GM21526 (cell line): ENCODE data around the gene ADAM11.

ENCODE experiments used
- ATAC-seq: cut with Tn5 transposase; IDR thresholded peaks from one replicate; pipeline ENCODE4 v1.9.1; 2021; ENCODE audit warnings: moderate library complexity; ENCODE audit not compliant: unreplicated experiment, low FRiP score

The ADAM11 gene

DNA sequence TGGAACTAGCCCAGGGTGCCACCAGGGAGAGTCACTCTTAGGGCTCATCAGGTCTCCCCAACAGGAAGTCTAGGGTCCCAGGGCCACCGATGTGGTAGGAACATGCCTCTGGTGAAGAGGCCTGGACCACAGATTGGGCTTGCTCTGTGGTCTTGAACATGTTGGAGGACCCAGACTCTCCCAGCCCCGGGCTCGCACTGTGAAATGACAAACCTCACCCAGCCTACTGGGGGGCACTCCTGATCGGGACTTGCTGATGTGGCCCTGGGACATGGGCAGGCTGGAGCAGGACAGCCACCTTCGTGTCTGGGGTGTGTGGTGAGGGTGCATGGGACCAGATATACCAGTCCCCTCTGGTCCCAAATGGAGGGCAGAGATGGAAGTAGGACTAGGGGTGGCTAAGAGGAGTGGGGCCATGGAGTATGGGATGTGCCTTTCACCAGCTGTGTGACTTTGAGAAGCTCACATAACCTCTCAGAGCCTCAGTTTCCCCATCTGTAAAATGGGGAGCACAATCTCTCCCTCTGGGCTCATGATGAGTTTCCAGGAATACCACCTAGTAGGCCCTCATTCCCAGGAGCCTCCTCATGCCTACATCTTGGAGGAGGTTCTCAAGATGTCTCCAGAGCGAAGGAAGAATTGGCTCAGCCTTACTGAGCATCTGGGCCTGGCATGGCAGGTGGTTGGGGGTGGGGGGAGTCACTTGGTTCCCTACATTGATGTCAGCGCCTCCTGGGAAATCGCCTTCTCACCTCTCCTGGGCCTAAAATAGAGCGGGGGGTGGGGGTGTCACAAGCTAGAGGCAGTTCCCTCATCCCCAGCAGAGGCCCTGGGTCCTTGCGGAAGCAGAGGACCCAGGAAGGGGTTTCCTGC is 1.5 kb upstream of the ADAM11 start:
- ATAC-seq, result no peak

DNA sequence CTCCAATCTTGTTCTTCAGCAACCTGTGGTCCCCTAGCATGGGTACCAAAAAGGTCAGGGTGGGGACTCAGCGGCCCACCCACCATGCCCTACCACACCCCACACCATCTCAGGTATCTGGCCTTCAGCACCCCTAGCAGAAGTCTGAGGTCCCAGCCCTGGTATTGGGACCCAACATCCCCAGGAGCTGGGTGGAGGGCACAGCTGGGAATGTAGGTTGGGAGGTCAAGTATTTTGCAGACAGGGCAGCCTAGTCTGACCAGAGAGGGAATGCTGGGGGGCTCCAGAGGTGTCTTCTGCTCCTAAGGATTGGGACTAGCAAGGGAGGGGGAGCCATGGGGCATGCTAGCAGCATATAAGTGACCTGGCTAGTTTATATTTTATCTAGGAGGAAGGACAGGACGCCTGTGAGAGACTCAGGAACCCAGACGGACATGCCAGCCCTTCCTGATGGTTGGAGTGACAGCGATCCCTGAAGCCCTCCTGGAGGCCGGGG is 822 bp upstream of the ADAM11 start:
- ATAC-seq, result no peak

DNA sequence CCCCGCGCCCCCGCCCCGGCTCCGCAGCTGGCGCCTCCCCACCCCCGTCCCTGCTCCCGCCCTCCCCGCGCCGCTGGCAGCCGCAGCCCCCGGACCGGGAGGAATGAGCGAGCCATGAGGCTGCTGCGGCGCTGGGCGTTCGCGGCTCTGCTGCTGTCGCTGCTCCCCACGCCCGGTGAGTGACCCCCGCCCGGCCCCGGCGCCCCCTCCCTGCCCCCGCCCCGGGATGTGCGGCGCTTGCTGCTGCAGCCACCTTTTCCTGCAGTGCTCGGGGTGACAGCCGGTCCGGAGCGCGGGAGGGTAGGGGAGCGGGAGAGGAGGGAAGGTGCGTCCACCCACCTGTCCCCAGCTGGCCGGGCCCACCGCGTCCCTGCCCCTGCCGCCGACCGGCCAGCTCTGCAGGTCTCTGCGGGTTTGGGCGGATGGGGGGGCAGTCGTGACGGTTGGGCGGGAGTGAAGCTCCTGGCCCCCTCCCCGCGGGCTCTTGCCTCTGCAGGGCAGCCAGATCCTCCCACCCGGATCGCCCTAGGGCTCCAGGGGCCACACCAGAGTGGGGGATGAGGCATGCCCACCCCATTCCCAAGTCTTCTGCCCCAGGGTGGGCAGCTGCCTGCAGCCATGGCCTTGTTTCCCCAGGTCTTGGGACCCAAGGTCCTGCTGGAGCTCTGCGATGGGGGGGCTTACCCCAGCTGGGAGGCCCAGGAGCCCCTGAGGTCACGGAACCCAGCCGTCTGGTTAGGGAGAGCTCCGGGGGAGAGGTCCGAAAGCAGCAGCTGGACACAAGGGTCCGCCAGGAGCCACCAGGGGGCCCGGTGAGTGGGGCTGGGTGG is 513 bp downstream of the ADAM11 start:
- no peak for ATAC-seq

DNA sequence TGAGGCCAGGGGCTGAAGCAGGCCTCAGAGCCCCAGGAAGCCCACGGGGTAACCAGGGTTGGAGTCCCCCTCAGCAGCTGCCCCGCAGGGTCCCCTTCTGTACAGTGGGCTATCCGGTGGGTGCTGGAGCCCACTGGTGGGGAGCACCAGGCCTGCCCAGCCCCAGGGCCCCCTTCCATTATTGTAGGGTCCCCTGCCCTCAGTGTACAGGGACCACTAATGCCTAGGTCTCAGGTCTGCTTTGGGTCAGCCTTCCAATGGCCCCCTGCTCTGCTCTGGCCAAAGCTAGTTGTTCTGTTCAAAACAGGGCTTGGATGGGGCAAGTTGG is 1.1 kb downstream of the ADAM11 start:
- ATAC-seq, result no peak

DNA sequence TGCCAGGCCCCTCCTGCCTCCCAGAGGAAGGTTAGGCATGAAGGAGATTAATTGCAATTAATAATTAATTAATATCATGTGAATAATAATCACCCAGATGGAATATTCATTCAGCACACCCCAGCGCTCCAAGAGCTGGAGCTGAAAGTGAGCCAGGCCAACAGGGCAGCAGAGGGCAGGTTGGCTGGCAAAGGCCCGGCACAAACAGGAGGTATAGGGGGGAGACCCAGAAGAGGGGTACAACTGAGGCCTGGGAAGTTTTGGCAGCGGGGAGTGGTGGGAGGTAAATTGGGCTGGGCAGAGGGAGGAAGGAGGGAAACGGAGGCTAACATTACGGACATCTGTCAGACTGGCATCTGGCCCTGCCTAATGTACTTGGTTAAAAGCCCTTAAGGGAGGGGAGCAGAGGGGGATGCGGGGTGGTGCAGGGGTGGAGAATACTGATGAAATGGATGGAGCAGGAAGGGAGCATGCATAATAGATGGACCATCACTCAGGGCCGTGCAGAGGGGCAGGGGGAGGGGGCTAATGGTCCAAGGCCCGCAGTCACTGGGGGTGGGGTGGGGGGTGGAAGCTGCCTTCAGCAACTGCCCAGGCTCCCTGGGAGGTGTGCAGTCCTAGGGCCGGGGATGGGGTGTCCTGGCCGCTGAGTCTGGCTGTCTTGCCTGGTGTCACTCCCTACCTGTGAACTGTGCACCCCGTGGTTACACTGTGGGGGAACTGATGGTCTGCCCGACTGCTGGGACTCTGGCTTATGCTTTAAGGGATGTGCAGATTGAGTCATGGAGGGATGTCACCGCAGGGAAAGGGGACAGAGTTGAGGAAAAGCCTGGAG is 1.9 kb downstream of the ADAM11 start:
- ATAC-seq, result no peak

DNA sequence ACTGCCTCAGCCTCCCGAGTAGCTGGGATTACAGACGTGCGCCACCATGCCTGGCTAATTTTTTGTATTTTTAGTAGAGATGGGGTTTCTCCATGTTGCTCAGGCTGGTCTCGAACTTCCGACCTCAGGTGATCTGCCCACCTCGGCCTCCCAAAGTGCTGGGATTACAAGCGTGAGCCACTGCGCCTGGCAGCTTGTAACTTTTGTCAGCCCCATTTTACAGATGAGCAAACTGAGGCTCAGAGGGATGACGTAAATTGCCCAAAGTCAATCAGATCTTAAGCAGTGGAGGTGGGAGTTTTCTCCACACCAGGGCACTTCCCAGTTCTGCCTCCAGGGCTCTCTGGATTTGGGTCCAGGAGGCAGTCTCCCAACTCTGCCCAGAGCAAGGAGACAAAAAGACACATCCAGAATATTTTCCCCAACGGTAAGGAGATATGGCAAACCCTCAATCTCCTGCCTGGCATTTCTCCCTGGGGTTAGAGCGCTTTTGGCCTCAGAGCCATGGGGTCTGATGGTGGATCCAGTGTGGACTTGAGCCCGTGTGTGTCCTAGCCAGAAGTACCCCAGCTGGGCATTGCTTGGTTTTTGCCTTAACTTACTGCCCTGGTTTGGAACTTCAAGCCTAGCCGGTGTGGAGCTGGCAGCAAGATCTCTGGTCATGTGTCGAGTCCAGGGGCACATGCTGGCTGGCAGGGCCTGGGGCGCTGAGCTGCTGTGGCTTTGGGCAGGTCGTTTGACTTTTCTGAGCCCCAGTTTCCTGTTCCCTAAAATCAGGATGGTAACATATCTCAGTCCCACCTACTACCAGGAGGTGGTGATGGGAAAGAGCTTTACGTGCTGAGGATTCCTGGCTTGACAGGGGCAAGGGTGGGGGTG is 3.4 kb downstream of the ADAM11 start:
- ATAC-seq, result no peak

DNA sequence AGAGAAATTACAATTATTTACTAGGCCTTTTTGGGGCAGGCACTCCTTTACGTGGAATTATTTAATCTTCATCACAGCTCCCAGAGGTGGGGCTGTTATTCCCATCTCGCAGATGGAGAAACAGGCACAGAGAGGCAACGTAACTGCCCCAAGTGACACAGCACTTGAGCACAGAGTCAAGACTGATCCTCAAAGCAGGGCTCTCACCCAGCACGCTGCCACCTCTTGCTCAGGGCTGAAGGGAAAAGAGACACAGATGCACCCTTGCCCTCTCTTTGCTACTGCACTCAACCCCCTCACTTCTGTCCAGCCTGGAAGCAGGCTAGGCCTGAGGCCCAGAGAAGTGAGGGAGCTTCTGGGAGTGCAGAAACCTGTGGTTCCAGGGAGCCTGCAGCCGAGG is 4.4 kb downstream of the ADAM11 start:
- no peak for ATAC-seq

DNA sequence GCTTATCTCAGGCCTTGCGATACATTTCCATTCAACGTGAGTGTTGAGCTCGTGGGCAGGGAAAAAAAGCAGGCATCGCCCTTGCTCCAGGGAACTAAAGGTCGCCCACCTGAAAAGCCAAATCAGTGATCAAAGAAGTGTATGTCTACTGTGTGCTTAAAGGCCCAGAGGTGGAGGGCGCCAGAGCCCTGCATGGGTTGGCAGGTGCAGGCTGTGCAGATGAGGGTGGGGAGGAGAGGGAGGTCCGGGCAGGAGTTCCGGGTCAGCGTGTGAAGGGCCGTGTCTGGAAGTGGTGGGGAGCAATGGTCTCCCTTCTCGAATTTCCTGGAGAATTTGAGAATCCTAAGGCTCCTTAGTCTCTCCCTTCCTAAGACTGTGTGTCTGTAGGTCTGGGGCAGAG is 7.2 kb downstream of the ADAM11 start:
- no peak for ATAC-seq

DNA sequence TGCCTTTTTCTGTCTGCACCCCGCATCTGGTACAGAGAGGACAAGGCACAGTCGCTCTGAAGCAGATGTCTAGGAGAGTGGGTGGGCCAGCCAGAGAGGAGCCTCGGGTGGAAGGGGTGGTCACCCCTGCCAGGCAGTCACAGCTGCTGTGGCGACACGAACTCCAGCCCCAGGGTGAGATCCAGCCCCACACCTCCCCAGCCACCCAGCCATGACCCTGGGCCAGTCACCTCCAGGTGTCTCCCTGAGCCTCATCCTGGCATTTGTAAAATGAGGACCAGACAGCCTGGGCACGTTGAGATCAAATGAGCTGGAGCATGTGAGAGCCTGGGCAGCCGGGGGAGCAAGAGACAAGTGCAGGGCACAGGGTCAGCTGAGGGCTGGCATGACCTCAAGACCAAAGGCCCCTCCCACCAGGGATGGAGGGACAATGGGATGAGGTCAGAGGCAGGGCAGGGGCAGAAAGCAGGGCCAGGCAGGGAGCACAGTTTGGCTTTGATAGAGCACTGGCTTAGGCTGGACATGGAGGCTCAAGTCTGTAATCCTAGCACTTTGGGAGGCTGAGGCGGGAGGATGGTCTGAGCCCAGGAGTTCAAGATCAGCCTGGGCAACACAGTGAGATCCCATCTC is 7.7 kb downstream of the ADAM11 start:
- no peak for ATAC-seq

DNA sequence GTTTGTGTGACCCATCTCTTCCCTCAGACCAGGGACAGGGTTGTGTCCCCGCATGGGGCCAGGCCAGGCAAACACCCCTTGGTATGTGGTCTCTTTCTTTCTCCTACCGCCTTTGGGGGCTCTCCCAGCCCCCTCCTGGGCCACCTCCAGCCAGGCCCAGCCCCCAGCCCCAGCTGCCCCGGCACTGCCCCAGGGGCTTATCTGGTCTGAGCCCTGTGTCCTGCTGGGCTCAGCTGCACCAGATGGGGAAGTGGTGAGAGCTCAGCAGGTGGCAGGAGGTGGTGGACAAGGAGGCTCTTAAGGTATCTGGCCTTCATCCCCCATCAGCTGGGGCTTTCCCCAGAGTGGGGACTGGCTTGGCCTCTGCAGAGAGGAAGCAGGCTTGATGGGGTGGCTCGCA is 8.7 kb downstream of the ADAM11 start:
- no peak for ATAC-seq

DNA sequence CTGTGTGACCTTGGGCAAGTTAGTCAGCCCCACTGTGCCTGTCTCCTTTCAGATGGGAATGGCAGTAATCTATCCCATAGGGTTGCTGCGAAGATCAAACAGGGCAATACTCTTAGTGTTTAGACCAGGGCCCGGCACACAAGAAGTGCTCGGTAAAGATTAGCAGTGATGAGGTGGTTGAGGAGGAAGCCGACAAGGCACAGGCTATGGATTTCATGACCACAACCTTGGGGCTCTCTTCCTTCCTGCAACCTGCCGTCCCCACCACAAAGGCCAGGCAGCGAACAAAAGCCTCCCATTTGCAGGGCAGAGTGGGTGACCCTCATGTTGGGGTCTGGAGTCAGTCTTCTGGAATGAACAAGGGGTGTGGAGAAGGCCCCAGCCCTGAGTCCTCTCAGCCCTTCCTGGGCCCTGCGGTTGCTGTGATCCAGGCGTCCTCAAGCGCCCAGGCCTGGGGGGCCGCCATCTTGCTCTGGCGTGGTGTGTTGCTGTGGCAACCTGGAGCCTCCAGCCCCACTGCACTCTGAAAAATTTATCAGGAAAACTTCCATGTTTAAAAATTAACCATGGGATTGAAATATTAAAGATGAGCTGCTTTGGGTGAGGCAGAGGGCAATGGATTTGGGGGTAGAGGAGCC is 9.8 kb downstream of the ADAM11 start:
- no peak for ATAC-seq

DNA sequence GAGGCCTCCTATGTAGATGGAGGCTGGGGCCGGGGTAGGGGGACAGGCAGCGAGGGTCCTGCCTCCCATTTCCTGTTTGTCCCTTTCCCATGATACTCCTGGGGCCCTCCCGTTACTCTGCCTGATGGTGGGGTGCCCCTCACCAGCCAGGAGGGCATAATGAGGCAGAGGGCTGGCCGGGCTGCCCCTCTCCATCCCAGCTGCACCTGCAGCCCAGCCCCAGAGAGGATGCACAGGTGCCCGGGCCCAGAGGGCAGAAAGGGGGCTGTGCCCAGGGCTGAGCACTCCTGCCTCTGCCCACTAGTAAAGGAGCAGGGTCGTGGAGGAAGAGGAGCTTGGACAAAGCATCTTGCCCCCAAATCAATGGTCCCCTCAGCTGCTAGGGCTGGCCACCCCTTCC is 10.4 kb downstream of the ADAM11 start:
- ATAC-seq, result no peak

DNA sequence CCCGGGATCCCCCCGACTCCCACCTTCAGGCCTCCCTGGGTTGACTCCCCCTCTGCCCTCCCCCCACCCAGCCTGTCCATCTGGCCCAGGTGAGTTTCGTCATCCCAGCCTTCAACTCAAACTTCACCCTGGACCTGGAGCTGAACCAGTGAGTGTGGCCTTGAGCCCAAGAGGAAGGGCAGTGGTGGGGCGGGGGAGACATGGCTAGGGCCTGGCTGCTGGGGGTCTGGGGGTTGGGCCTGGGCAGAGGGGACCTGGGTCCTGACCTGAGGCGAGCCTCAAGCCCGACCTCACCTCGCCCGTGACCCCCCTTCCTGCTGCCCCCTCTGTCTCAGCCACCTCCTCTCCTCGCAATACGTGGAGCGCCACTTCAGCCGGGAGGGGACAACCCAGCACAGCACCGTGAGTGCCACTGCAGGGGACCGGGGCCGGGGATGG is 10.9 kb downstream of the ADAM11 start:
- no peak for ATAC-seq

DNA sequence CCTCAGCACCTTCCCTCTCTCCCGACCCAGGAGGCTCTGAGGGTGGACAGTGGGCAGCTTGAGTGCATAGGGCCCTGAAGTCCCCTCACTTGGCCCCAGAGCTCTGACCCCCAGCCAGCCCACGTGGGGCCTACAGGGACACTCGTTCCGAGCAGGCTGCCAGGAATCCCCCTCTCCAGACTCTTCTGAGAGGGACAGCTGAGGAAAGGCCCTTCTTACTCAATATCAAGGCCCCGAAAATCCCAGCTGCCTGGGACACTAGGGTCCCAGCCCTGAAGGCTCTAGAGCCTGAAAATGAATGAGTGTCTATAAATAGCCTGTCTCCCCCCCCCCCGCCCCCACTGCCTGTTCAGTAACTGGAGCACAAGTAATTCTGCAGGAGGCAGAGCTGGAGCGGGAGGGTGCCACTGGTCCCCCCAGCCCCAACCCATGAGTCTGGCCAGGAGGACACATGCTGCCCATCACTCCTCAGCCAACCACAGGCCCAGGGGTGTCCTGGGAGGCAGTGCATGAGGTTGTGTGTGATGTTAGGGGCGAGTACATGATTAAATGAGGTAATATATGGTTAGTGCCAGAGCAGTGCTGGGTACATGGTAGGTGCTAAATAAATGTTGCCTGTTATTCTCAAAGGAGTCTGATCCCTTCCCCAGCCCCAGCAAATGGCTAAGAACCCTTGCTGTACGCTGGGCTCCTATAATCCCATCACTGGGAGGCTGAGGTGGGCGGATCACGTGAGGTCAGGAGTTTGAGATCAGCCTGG is 11.6 kb downstream of the ADAM11 start:
- ATAC-seq, result no peak

DNA sequence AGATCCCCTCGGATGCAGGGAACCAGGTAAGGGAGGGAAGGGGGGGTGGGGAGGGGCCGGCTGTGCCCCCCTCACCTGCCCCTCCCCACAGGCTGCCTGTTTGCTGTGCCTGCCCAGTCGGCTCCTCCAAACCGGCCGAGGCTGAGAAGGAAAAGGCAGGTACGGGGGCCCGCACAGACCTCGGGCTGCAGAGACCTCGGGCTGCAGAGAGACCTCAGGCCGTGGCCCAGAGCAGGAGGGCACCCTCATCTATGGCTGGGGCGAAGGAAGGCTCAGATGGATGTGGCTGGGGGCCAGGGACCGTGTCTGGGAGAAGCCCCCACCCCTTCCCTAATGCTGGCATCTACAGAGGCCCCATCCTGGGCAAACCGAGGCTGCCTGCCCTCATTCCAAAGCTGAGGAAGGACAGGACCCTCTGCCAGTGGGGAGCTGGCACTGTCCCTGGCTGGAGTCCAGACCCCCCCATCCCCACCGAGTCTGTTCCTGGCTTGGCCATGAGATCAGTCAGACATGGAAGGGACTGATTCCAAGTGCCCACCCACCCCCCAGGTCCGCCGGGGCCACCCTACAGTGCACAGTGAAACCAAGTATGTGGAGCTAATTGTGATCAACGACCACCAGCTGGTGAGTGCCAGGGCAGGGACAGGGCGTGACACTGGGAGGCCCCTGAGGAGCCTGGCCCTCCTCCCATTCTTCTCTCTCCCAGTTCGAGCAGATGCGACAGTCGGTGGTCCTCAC is 13.7 kb downstream of the ADAM11 start:
- no peak for ATAC-seq

DNA sequence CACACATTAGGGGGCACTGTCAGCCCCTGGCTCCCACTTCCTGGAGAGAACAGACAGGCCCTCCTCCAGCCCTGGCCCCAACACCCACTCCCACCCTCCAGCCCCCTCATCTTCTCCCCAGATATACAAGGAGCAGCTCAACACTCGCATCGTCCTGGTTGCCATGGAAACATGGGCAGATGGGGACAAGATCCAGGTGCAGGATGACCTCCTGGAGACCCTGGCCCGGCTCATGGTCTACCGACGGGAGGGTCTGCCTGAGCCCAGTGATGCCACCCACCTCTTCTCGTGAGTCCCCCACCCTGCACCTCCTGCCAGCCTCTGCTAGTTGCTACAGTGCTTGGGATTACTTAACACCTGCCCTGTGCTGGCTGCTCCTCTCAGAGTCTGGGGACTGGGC is 14.4 kb downstream of the ADAM11 start:
- ATAC-seq, result no peak

DNA sequence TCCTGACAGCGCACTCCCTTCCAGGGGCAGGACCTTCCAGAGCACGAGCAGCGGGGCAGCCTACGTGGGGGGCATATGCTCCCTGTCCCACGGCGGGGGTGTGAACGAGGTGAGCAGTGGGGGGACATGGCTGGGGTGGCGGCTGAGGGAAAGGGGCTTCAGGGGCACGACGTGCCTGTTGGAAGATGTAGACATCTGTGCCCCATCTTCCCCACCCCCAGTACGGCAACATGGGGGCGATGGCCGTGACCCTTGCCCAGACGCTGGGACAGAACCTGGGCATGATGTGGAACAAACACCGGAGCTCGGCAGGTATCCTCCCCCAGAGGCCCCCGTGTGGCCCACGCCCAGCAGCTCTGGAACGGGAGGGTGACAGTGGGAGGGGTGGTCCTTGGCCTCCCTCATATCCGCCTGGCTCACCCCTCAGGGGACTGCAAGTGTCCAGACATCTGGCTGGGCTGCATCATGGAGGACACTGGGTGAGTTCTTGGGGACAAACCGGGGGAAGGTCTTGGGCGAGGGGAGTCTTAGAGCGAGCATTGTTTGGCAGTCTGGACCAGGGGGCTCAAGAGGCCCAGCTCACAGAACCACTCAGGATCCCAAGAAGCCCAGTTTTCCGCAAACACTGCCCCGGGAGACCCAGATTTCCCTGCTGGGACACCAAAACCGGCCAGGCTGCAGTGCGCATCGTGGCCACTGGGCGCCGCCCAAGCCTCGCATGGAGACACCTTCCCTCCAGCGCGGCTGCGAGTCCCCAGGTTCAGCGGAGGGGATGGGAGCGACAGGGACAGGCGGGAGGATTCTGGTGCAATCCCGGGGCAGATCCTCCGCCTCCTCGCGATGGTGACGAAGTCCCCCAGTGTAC is 15.7 kb downstream of the ADAM11 start:
- ATAC-seq, result no peak
